HG03108 (cell line): ENCODE data around the gene STK24.

Source experiments
- ATAC-seq: cut with Tn5 transposase; IDR thresholded peaks from one replicate; pipeline ENCODE4 v1.9.1; 2021; ENCODE audit warnings: moderate library complexity; ENCODE audit not compliant: unreplicated experiment

The STK24 gene

DNA sequence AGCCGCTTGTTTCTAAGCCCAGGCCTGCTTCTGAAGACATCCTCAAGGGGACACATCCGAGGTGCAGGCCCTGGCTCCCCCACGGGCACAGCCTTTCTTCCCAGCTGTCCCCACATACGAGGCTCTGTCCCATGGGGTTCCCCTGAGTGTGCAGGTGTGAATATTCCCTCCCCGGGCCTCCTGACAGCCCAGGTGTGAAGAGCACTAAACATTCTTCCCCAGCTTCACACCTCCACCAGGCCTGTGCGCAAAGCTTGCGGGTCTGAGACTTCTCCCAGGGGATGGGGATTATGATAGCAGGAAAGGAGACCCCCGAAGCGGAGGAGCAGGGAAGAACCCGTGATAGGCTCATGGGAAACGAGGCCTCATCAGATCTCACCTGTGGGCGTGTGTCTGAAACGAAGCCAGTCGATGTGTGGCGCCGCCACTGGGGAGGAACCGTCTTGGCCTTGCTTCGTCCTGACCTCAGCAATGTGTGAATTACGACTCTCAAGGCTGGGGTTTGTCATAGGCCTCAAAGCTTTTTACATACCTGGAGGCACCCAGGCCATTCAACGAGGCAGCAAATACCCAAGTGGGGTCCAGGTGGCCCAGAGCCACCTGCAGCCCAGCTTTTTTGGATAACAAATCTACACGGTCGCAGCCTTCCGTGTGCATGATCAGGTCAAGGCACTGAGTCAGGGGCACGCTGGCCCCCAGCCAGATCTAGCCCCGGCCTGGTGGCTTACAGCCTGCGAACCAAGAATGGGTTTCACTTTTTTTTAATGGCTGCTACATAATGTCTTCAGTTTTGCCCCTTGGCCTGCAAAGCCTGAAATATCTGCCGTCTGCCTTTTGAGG lies 134.3 kb downstream of the STK24 start:
- ATAC-seq, result no peak

DNA sequence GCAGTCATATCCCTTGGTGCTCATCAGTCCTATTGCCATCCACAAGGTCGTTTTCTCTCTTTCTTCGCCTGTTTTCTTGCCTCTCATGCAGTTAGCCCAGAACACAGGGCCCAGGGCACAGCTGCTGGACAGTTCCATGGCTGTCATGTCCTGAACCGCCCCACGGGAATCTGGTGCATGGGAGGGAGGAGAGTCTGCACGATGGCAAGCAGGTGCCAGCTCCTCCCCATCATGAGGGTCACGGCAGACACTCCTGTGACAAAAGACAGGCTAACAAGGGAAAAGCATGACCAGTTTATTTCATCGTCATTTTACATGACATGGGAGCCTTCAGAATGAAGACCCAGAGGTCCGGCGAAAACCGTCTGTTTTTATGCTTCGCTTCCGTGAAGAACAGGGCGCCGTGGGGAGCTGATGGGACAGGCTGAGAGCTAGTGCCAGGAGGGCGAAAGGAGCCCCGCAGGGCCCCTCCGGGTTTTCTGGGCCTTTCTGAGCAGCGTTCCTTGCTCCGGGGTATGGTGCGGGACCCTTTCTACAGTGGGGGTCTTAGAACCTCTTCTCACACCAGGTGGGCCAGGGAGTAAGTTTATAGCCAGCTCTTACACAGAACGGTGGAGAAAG lies 135.7 kb downstream of the STK24 start:
- no peak for ATAC-seq

DNA sequence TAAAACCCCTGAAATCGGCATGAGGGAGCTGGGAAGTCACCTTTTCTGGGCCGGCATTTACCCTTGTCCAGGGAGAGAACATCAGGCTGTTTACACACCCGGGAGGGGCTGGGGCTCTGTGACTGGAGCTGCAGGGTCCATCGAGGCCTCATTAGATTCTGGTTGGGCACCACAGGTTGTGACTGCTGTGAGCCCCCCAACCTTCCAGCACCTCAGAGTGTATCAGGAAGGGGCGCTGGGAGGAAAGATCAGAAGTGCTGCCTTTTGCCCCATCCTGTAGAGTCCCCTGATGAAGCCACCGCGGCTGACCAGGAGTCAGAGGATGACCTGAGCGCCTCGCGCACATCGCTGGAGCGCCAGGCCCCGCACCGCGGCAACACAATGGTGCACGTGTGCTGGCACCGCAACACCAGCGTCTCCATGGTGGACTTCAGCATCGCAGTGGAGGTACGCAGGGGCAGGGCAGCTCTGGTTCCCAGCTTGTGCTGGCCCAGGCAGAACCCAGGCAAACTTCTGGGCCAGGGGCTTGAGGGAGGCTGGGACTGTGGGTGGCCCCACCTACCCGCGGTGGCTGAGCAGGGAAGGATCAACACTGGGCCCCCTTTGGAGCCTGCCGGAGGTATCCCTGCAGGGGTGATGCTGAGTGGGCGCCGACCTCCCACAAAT lies 136.4 kb downstream of the STK24 start:
- no peak for ATAC-seq

DNA sequence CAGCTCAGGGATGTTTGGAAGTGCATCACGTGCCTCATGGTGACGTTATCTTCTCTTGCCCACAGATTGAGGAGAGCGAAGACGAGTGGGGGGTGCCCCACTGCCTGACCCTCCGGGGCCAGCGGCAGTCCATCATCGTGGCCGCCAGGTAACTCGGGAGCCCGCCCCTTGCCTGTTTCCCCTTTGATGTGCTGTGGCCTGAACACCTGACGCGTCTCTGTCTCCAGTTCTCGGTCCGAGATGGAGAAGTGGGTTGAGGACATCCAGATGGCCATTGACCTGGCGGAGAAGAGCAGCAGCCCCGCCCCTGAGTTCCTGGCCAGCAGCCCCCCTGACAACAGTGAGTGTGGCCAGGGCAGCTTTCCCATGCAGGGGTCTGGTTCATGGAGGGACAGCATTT lies 137.0 kb downstream of the STK24 start:
- no peak for ATAC-seq

DNA sequence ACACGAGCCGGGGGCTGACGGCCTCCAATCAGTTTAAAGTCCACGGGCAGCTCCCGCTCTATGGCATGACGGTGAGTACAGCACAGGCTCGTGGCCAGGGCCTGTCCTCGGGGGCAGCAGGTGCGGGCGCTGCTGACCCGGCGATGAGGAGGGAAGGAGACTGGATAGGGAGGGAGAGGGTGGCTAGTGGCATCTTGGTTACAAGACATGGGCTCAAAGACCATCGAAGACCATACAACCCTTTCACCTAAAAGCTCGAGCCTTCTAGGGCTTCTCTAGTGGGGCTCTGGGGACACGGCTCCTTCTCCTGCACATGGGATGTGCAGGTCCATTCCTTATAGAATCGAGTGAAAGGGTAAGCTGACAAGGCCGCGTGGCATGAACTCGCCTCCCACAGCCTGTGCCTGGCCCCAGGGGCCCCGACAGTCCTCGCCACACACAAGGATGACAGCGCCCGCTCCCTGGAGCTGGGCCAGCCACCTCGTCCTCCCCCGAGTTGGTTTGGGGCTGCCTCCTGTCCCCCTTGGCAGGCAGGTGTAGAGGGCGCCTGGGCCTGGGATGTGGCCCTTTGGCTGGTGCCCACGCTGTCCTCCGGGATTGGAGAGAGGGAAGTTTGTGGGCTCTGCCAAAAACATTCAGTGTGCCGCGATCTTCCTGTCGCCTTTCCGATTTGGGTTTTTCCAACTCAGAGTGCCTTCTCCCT lies 137.6 kb downstream of the STK24 start:
- no peak for ATAC-seq

DNA sequence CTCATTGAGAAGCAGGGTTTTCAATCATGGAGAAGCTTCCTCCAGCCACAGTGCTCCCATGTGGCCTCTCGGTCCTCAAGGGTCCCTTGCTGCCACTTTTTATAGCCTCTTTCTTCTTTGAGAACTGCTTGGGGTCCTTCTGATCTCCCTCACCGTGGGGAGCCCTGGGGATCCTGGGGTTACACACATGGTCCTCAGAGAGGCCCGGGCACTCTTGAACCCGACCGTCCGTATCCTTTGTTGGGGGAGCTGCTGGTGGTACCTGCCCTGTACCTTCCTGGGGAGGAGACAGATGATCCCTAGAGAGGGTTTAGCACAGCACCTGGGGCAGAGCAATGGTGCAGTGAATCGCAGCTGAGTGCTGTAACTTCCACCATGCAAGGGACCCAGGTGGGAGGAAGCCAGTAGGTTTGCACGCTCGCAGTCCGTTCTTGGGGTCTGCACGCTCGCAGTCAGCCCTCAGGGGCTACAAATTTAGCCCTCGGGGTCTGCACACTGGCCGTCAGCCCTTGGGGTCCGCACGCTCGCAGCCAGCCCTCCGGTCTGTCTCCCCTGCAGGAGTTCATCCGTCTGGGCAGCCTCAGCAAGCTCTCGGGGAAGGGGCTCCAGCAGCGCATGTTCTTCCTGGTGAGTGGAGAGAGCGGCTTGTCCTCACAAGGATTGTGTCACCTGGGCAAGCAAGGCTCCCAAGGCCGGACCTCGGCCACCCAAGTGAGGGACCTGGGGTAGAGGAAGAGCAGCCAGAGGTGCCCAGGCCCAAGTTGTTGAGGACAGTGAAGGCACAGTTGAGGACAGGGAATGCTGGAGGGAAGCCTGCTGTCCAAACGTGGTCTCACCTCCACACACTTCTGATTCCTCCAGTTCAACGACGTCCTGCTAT lies 138.4 kb downstream of the STK24 start:
- no peak for ATAC-seq

DNA sequence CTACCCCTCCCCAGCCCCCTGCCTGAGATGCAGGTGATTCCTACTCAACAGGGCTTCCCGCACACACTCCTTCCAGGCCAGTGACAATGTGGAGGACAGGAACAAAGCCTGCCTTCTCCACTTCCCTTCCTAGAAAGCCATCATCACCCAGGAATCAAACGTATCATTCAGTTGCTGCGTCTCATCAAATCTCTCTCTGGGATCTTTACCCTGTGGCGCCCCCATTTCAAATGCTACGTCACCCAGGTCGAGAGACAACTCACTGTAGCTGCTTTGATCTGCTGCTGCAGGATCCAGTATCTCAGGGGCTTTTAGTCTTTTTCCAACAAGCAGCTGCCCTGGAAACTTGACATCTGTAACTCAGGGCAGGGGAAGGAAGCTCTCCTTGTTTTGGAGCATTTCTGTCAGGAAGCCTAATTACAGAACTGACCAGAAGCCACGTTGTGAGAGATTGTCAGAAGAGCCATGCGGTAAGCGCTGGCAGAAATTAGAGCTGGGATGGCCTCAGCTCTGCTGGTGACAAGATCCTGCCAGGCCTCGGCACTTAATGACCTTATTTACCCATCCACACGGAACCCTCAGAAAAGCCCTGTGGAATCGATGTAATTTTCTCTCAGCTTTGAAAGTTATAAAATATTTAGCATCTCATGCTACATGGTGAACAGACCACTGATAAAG lies 140.5 kb downstream of the STK24 start:
- ATAC-seq, result no peak

DNA sequence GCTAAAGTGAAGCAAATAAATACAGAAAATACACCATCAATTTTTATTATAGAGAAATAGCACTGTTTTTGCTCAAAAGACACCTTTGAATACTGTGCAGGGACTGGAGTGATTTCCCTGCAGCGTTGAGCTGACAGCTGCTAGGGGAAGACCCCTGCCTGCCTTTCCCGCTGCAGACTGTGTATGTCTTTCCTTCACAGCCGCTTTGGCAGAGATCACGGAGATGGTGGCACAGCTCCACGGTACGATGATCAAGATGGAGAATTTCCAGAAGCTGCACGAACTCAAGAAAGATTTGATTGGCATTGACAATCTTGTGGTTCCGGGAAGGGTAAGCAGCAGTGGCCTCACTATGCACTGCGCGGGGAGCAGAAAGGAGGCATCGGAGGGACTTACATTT lies 141.5 kb downstream of the STK24 start:
- ATAC-seq, result no peak

DNA sequence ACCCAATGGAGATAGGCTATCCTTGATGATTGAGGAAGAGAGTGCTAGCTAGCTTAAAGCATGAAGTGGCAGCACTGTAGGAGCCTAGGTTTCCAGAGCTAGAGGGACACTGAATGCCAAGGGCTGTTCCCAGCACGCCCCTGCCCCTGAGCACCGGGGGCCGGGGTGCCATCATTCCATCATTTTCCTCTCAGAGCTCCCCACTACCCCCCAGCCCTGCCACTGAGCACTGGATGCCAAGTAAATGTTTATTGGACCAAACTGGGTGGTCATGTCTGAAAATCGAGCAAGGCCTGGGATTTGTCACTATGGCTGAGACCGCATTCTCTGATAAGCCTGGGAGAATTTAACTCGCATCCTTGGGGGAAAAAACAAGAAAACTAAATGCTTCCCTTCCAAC lies 142.8 kb downstream of the STK24 start:
- no peak for ATAC-seq

DNA sequence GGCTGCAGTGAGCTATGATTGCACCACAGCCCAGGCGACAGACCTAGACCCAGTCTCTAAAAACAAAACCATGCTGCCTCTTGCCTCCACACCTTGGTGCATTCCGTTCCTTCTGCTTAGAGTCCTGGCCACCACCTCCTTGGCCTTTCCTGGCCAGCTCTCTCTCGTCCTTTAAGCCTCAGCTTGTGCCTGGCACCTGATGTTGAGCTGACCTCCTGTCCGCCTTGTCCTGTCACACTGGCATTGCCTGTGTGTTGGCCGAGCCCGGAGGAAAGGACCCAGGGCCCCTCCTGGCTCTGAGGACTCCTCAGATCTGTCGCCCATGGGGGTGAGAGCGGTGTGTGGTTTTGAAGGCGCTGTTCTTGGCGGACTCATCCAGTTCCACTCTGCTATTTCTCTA lies 143.3 kb downstream of the STK24 start:
- ATAC-seq, result no peak

DNA sequence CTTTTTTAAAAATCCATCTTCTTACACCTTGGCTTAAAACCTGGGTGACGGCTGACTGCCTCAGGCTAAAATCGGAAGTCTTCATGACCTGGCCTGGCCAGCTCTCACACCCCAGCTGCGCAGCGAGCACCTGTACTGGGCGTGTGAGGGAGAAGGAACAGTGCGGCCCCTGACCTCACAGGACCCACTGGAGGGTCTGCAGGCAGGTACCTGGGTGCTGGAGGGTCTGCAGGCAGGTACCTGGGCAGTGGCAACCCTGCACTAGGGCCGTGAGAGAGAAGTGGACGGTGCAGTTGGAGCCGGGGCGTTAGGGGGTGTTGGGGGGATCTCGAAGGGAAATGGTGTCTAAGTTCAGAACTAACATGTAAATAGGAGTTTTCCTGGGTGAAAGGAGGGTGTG lies 144.3 kb downstream of the STK24 start:
- ATAC-seq, result no peak

DNA sequence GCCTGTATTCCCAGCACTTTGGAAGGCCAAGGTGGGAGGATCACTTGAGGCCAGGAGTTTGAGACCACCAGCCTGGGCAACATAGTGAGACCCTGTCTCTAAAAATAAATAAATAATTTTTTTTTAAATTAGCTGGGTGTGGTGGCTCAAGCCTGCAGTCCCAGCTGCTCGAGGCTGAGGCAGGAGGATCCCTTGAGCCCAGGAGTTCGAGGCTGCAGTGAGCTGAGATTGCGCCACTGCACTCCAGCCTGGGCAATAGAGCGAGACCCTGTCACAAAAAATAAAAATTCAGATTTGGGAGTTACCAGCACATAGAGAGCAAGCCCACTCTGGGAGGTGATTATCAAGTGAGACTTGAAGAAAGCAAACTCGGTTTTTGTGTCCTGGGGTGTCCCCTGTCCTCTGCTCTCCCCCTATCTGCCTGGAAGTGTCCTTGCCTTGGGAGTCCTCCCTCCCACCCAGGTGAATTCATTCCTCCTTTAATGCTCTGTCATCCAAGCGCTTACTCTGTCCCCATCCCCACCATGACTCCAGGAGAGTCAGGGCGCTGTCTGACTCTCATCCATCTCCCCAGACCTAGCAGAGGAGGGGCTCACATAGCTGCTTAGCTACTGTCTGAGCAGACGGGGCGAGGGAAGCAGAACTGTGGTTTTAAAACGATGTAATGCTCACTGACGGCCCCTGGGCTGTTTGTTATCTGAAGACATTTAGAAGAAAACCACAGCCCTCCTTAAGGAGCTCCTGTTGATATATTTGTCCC lies 146.8 kb downstream of the STK24 start:
- no peak for ATAC-seq

DNA sequence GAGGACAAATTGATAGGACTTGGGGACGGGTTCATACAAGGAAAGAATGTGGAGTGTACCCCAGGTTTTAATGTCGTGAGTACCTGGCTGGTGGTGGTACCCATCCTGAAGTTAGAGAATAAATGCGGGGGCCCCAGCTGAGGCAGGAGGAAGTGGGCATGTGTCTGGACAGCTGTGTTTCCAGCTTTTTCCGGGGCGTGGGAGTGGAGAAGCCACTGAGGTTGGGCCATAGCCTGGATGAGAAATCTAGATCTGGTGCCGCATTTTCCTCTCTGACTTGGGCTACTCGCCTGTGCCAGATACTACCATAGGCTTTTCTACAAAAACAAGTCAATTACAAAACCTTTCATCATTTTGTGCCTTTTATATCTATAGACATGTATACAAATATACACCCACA lies 147.4 kb downstream of the STK24 start:
- no peak for ATAC-seq

DNA sequence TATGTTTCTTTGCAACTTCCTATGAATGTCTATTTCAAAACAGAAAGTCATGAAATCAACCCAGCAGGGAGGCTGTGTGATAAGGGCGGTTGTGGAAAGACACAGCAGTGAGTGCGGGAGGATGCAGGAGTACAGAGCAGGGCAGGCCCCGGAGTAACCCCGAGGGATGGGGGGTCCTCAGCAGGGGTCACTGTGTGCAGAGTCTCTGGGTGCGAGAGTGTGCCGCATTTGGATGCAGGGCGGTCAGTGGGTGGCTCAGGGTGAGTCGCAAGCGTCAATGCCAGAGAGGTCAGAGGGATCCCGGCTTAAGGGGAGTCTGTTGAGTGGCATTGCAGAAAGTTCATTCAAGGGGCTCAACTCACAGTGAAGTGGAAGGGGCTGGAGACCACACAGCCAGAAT lies 147.8 kb downstream of the STK24 start:
- no peak for ATAC-seq

DNA sequence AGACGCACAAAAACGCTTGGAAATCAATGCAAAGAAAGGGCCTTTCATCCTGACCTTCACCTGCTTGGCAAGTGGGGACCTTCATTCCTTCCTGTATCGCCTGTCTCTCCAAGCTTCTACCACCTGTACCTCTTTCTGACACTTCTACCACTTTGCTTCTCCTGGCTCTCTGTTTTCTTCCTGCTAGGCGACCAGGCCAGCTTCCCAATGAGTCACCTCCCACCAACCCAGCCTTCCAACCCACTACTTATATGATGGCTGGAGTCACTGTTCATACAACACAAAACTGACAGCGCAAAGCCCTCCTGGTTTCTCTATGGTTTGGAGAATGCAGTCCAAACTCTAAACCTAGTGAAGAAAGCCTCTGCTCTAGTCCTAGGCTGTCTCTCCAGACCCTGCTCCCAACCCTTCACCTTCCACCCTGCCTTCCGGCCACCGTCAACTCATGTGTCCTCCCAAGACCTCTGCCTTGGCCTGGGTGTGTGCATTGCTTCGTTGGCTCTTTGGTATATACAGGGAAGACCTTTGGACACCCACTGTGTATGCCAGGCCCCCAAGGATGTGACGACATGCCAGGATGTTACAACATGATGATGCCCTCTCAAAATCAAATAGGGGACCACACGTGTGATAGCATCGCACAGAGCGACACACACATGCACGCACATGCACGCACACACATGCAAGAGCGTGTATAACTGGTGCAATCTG lies 148.5 kb downstream of the STK24 start:
- no peak for ATAC-seq

DNA sequence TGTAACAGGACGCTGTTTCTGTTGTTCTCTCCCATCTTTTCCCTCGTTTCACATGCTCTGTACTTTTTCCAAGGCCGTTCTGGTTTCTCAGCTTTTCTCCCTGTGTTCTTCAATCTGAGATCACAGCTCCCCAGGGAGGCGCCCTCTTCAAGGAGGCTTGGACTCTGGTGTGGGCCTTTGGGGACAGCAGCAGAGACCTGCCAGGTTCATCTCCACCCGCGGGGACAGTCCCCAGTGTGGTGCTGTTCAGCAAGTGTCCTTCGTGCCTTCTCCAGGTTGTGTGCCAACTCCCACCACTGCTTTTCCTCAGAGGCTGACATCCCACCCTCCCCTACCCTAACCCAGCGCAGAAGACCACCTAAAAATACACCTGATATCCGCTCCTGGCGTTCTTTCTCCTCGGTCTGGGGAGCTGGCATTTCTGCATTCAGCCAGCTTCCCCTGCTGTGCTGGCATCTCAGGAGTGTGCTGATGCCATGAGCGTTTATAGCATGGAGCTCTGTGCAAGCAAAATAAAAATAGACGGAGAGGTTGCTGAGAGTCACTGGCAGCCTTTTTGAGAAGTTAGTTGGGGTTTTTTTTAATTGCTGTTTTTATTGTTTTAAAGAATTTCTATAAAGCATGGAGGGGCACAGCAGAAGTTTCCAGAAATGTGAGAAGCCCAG lies 149.4 kb downstream of the STK24 start:
- no peak for ATAC-seq

DNA sequence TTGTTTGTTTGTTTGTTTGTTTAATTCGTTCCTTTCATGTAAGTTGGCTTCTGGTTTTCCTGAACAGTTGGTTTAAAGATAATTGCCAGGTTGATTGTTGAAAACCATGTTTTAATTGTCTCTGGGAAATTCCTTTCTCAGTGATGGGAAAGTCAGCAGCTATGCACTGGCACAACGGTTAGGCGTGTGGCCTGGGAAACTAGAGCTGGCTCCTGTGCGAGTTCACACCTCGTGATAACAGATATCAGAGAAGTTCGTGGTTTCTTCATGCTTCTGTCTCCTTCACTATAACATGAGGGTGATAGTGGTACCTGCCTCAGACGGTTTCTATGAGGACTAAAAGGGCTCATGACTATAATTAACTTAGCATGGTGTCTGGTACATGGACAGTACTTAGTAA lies 153.5 kb downstream of the STK24 start:
- no peak for ATAC-seq

DNA sequence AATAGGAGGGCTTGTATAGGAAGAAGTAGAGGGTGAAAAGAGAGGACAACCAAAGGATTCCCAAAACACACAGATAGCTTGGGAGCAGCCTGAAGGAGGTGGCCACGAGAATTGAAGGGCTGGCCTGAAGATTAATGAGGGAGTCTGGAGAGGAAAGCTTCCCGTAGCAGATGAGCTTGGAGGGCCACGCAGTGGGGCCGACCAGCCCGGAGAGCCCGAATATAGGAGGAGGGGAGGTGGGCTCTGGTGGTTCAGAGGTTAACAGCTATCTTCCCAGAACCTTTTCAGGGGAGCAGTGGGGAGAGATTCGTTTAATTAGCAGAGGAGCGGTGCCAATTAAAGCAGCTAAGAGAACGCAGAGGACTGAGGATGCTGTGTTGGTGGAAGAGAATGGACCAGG lies 154.9 kb downstream of the STK24 start:
- ATAC-seq, result no peak
